PC-9 (cell line): ENCODE data around the gene ZCCHC2.

Experiments
- CTCF ChIP-seq: fragments of 200-600 bp; sonication (generic); conservative IDR thresholded peaks from 2 replicates; pipeline ENCODE4 v1.6.1; 2017; ENCODE audit warnings: mixed run types, antibody characterized with exemption, mild to moderate bottlenecking, moderate library complexity
- EZH2 ChIP-seq: fragments of 200-600 bp; sonication (generic); IDR thresholded peaks from 2 replicates; pipeline ENCODE4 v1.8.0; 2017; ENCODE audit warnings: antibody characterized with exemption, low read depth

GRCh38 chr18:62574776-62575175, 52.0 kb downstream of the ZCCHC2 start:
- no peak for TF ChIP-seq CTCF
- no peak for TF ChIP-seq EZH2
